Hepatic stellate cell (primary cell): ENCODE data around the gene STXBP6.
"Not testable (repeated sequence)": the region's sequence is repeated elsewhere in the genome, so short reads cannot be mapped to it uniquely, and the experiment has no call there.

Experiments
- DNase-seq: peaks from one replicate; pipeline ENCODE4 v3.0.0; 2011; ENCODE audit warnings: low spot score

Gene STXBP6

GRCh38 chr14:24828486-24828885 lies 221.5 kb downstream of the STXBP6 start:
- no peak for DNase-seq

GRCh38 chr14:24826390-24826789 lies 223.6 kb downstream of the STXBP6 start:
- DNase-seq: no peak

- no peak for DNase-seq
Observed at GRCh38 chr14:24820616-24821015, 229.3 kb downstream of the STXBP6 start.

GRCh38 chr14:24818823-24819341 lies 231.1 kb downstream of the STXBP6 start:
- no peak for DNase-seq

- DNase-seq: no peak
Observed at GRCh38 chr14:24818058-24818822, 231.7 kb downstream of the STXBP6 start.

GRCh38 chr14:24817212-24818057 lies 232.5 kb downstream of the STXBP6 start:
- DNase-seq: peak; percentile 3

GRCh38 chr14:24816929-24817211 lies 233.1 kb downstream of the STXBP6 start:
- DNase-seq: no peak

GRCh38 chr14:24816011-24816928 lies 233.7 kb downstream of the STXBP6 start:
- no peak for DNase-seq

- no peak for DNase-seq
Observed at GRCh38 chr14:24815543-24815942, 234.4 kb downstream of the STXBP6 start.

- no peak for DNase-seq
Observed at GRCh38 chr14:24814944-24815343, 235.0 kb downstream of the STXBP6 start.

GRCh38 chr14:24814346-24814745 lies 235.6 kb downstream of the STXBP6 start:
- DNase-seq: no peak

GRCh38 chr14:24813819-24814259 lies 236.1 kb downstream of the STXBP6 start:
- no peak for DNase-seq

GRCh38 chr14:24813089-24813815 lies 236.7 kb downstream of the STXBP6 start:
- DNase-seq: no peak

GRCh38 chr14:24809135-24809534 lies 240.8 kb downstream of the STXBP6 start:
- DNase-seq: no peak

GRCh38 chr14:24808412-24808811 lies 241.5 kb downstream of the STXBP6 start:
- DNase-seq: no peak

GRCh38 chr14:24806061-24806678 lies 243.8 kb downstream of the STXBP6 start:
- peak; percentile 18 for DNase-seq

- no peak for DNase-seq
Observed at GRCh38 chr14:24804552-24805212, 245.3 kb downstream of the STXBP6 start.

- DNase-seq: no peak
Observed at GRCh38 chr14:24803933-24804494, 245.9 kb downstream of the STXBP6 start.

- not testable (repeated sequence) for DNase-seq
Observed at GRCh38 chr14:24803426-24803825, 246.5 kb downstream of the STXBP6 start.

- DNase-seq: no peak
Observed at GRCh38 chr14:24802236-24802635, 247.7 kb downstream of the STXBP6 start.
